ENCODE measurements around the gene MOGAT2.

MOGAT2 gene

DNA sequence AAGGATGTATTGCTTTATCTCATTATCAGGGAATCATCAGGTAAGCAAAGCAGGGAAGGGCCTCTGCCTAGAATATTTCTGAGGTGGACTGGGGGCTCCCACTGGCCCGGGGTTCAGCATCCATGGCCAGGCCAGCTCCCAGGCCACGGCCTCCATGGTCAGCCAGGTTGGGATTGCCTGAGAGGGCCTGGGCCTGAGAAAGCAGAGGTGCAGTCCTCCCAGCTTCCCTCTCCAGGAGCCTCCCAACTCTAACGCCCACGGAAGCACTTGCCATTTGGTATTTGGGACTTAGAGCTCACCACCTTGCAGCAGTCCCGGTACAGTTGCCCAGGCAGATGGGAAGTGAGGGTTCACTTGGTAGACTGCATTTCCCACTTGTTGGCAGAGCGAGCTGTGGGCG lies 63.7 kb downstream of the MOGAT2 start:
- no peak for DNase-seq

- no peak for DNase-seq
Observed at GRCh38 chr11:75781831-75782230, 64.2 kb downstream of the MOGAT2 start.

Data from C1 segment of cervical spinal cord (tissue), 14 donors.